ENCODE measurements around the gene KISS1.

KISS1 gene

GRCh38 chr1:204142032-204142974, 54.0 kb downstream of the KISS1 start:
- H3K27me3 ChIP-seq (ENCODE audit: insufficient read depth, low read length, poor library complexity): no peaks in the 10 kb centered on the region
- H2AK5ac ChIP-seq (ENCODE audit: low read length): no peak overlapping the region
- H4K5ac ChIP-seq (ENCODE audit: low read length): no peak overlapping the region
- no peak overlapping the region for H2BK5ac ChIP-seq (ENCODE audit: low read length)
- H3K4me1 ChIP-seq (ENCODE audit: control insufficient read depth, low read depth, low read length): no peaks in the 10 kb centered on the region
- H2BK15ac ChIP-seq (replicated peaks; ENCODE audit: low read depth): no peak overlapping the region
- no peak overlapping the region for H3K27ac ChIP-seq (ENCODE audit: low read depth, low read length)
- no peaks in the 10 kb centered on the region for H3K79me1 ChIP-seq (ENCODE audit: low read length)
- H3K56ac ChIP-seq (ENCODE audit: low read length): no peak overlapping the region
- no peak overlapping the region for H3K4me2 ChIP-seq (ENCODE audit: low read length)
- no peak overlapping the region for H2BK120ac ChIP-seq (ENCODE audit: low read depth, low read length)
- no peak overlapping the region for H3K23ac ChIP-seq (ENCODE audit: low read length)
- no peak for DNase-seq
- H3K9ac ChIP-seq (ENCODE audit: low read length): no peak overlapping the region
- no peak overlapping the region for H3K18ac ChIP-seq (ENCODE audit: low read length)
- H3K4ac ChIP-seq (ENCODE audit: low read depth, low read length): no peak overlapping the region
- H4K8ac ChIP-seq (ENCODE audit: low read depth, low read length): no peak overlapping the region
- H3K36me3 ChIP-seq (ENCODE audit: control insufficient read depth, insufficient read depth, low read length): no peaks in the 10 kb centered on the region
- H3K79me2 ChIP-seq (ENCODE audit: control insufficient read depth, insufficient read depth, low read length): no peaks in the 10 kb centered on the region
- no CpG with 5 or more reads among the region's 5 CpGs for WGBS (ENCODE audit: extremely low coverage, insufficient coverage, low lambda C conversion rate)
- H3K4me3 ChIP-seq (ENCODE audit: low read length): no peak overlapping the region

GRCh38 chr1:204141131-204141530, 55.2 kb downstream of the KISS1 start:
- DNase-seq: no peak
- Histone ChIP-seq H2AK5ac (ENCODE audit: low read length) (no peak overlapping the region), H3K23ac (ENCODE audit: low read length) (no peak overlapping the region), H2BK120ac (ENCODE audit: low read depth, low read length) (no peak overlapping the region), H3K9ac (ENCODE audit: low read length) (no peak overlapping the region), H3K4me1 (ENCODE audit: control insufficient read depth, low read depth, low read length) (no peaks in the 10 kb centered on the region), H4K8ac (ENCODE audit: low read depth, low read length) (no peak overlapping the region), H3K56ac (ENCODE audit: low read length) (no peak overlapping the region), H2BK5ac (ENCODE audit: low read length) (no peak overlapping the region), H3K79me1 (ENCODE audit: low read length) (no peaks in the 10 kb centered on the region), H2BK15ac (replicated peaks; ENCODE audit: low read depth) (no peak overlapping the region), H3K4me2 (ENCODE audit: low read length) (no peak overlapping the region), H3K36me3 (ENCODE audit: control insufficient read depth, insufficient read depth, low read length) (no peaks in the 10 kb centered on the region), H3K27me3 (ENCODE audit: insufficient read depth, low read length, poor library complexity) (no peaks in the 10 kb centered on the region), H3K27ac (ENCODE audit: low read depth, low read length) (no peak overlapping the region), H3K79me2 (ENCODE audit: control insufficient read depth, insufficient read depth, low read length) (no peaks in the 10 kb centered on the region), H3K4me3 (ENCODE audit: low read length) (no peak overlapping the region), H4K5ac (ENCODE audit: low read length) (no peak overlapping the region), H3K4ac (ENCODE audit: low read depth, low read length) (no peak overlapping the region), H3K18ac (ENCODE audit: low read length) (no peak overlapping the region)
- WGBS (ENCODE audit: extremely low coverage, insufficient coverage, low lambda C conversion rate): no CpG with 5 or more reads among the region's 3 CpGs

All from mesendoderm (in vitro differentiated cells).